Lung (tissue), 12 donors: ENCODE data around the gene RNF11. TPM values are rescaled to one million over a fixed set of nuclear protein-coding genes. Genes with fewer than 3 reads are reported as not detected.

ENCODE experiments used
- ATAC-seq: fragments of 200-7000 bp; cut with Tn5 transposase; one replicate; pipeline ENCODE4 v1.9.1; 2020; ENCODE audit warnings: moderate number of reproducible peaks; ENCODE audit not compliant: insufficient read depth, low FRiP score
- DNase-seq, 3 donors: peaks; one replicate each; pipeline ENCODE4 v3.0.0-alpha.2; 2013 to 2017
- H3K27ac ChIP-seq, 2 donors: one replicate each; pipeline ENCODE4 v1.5.1; 2013; ENCODE audit warnings: mild to moderate bottlenecking in 2 of 2, moderate library complexity in 2 of 2, control low read depth in 1 of 2, inconsistent platforms in 1 of 2, low read depth in 1 of 2, low read length in 1 of 2
- H3K27me3 ChIP-seq, 3 donors: one replicate each; pipeline ENCODE4 v1.5.1; 2013; ENCODE audit warnings: low read length in 2 of 3; ENCODE audit not compliant: control insufficient read depth in 3 of 3, insufficient read depth in 3 of 3
- H3K36me3 ChIP-seq, 4 donors: one replicate each; pipeline ENCODE4 v1.5.1; 2013; ENCODE audit warnings: low read length in 4 of 4, mild to moderate bottlenecking in 1 of 4, moderate library complexity in 1 of 4; ENCODE audit not compliant: control insufficient read depth in 4 of 4, insufficient read depth in 4 of 4
- H3K4me1 ChIP-seq, 5 donors: one replicate each; pipeline ENCODE4 v1.5.1; 2013; ENCODE audit warnings: low read length in 5 of 5, mild to moderate bottlenecking in 2 of 5, moderate library complexity in 1 of 5; ENCODE audit not compliant: control insufficient read depth in 5 of 5, insufficient read depth in 5 of 5
- H3K4me3 ChIP-seq: one replicate; pipeline ENCODE4 v1.5.1; 2013; ENCODE audit warnings: mild to moderate bottlenecking, control low read depth, moderate library complexity
- H3K9ac ChIP-seq, 2 donors: one replicate each; pipeline ENCODE4 v1.5.1; 2013; ENCODE audit warnings: low read length in 2 of 2, control low read depth in 1 of 2; ENCODE audit not compliant: insufficient read depth in 1 of 2
- H3K9me3 ChIP-seq, 4 donors: one replicate each; pipeline ENCODE4 v1.5.1; 2013; ENCODE audit warnings: low read length in 3 of 4, mild to moderate bottlenecking in 1 of 4, moderate library complexity in 1 of 4; ENCODE audit not compliant: control insufficient read depth in 4 of 4, insufficient read depth in 3 of 4
- CTCF ChIP-seq: IDR thresholded peaks from 2 replicates; pipeline ENCODE4 v1.5.1; 2012; ENCODE audit warnings: mild to moderate bottlenecking; ENCODE audit errors: control extremely low read depth, extremely low read depth
- WGBS, 2 donors: extraction: QIAGEN DNeasy Blood & Tissue Kit; methylation state at CpG; one replicate each; pipeline ENCODE4 v1.1.7; 2013; 5-methylcytosine and 5-hydroxymethylcytosine counted together
- polyA plus RNA-seq, 2 donors: library from polyadenylated mRNA; stranded (reverse); fragments of 200-250 nt; gene quantifications; one replicate each; pipeline ENCODE4 v1.2.1, GENCODE V29; 2013
- total RNA-seq, 2 donors: library from RNA; depleted of rRNA in 1 of 2; stranded (reverse); fragments of >200 nt in 1 of 2; gene quantifications; one replicate each; pipeline ENCODE4 v1.2.1, GENCODE V29; 2014 to 2021
- donor health status: control.
- donor health status: control.
- donor health status: Bipolar disorder and iron deficiency.
- donor health status: healthy.
- donor health status: DM: yes; HTN: yes; CAD: no.

Gene RNF11
- total and polyA plus RNA-seq, 4 donors: 36.6 to 149 (median 71.4) TPM

GRCh38 chr1:51303315-51303714, 67.2 kb downstream of the RNF11 start:
- no peak for ATAC-seq
- Histone ChIP-seq H3K4me3 (no peak overlapping the region), H3K36me3 (no peaks in the 10 kb centered on the region), H3K27ac (no peak overlapping the region), H3K9me3 (no peaks in the 10 kb centered on the region), H3K4me1 (peaks cover 0 to 5% (median 0%) of the 10 kb centered on the region in 5 donors), H3K9ac (no peak overlapping the region), H3K27me3 (no peaks in the 10 kb centered on the region)
- 90 to 96% methylated on average over 6 of the region's 6 CpGs for WGBS, 2 donors
- DNase-seq: no peak
- TF ChIP-seq CTCF: no peak

DNA sequence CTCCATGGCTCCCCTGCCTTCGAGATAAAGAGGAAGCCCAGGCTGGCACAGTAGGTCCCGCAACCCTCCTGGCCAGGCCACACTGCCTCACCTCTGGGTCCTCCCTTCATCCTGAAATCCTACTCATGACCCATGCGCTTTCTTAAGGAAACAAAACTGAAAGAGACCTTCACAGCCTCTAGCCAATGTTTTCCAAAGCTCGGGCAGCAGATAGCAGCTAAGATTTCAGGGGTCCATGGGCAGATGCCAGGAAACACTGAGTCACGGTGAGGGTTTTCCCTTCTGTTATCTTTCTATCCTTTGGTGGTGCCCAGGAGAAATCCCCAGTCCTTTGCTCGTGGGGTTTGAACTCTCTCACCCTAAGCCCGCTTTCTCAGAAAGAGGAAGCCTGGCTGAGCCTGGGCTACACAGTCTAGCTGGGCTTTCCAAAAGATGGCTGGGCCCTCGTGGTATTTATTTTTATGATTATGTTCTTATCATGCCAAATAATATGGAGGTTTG, 67.7 kb downstream of the RNF11 start:
- H3K27me3 ChIP-seq: no peaks in the 10 kb centered on the region
- DNase-seq (no peak), ATAC-seq (no peak)
- no peaks in the 10 kb centered on the region for H3K9me3 ChIP-seq
- H3K4me1 ChIP-seq: peaks cover 0 to 5% (median 0%) of the 10 kb centered on the region in 5 donors
- no peak for TF ChIP-seq CTCF
- 29 to 42% methylated on average over 8 of the region's 8 CpGs for whole genome bisulfite sequencing, 2 donors
- H3K9ac ChIP-seq: no peak overlapping the region
- no peaks in the 10 kb centered on the region for H3K36me3 ChIP-seq
- no peak overlapping the region for H3K4me3 ChIP-seq
- H3K27ac ChIP-seq: no peak overlapping the region

DNA sequence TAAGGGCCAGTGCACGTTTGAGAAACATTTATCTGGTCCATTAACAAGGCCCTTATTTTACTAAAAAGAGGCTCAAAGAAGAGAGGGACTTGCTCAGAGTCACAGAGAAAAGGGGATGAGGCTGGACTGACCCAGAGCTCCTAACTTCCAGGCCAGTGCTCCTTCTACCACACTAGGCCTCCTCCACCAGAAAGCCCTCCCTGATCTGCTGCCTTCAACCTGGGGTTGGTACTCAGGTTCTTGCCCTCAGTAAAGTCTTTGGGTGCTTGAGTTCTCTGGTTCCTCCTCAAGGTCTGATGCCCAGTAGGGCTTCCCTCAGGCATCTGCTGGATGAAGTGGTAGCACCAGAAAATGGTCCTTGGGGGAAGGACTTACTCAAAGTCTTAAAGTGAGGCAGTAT, 68.3 kb downstream of the RNF11 start:
- H3K27ac ChIP-seq: no peak overlapping the region

More for the DNA sequence above, 68.3 kb downstream of the RNF11 start:
- Histone ChIP-seq H3K4me3 (no peak overlapping the region), H3K9ac (no peak overlapping the region), H3K27me3 (no peaks in the 10 kb centered on the region), H3K9me3 (no peaks in the 10 kb centered on the region), H3K4me1 (peaks cover 0 to 5% (median 0%) of the 10 kb centered on the region in 5 donors), H3K36me3 (no peaks in the 10 kb centered on the region)
- TF ChIP-seq CTCF: no peak
- 30 to 54% methylated on average over 1 of the region's 1 CpG for WGBS, 2 donors
- ATAC-seq (no peak), DNase-seq (no peak)
